SH-SY5Y (cell line): ENCODE data around the gene DCLK1.

Source experiments
- GATA2 ChIP-seq: IDR thresholded peaks from 2 replicates; pipeline ENCODE4 v1.6.1; 2011; ENCODE audit warnings: mild to moderate bottlenecking, low read depth, low read length
- GATA3 ChIP-seq: IDR thresholded peaks from 2 replicates; pipeline ENCODE4 v1.6.1; 2011; ENCODE audit warnings: low read depth, mild to moderate bottlenecking, low read length, moderate library complexity

The DCLK1 gene

DNA sequence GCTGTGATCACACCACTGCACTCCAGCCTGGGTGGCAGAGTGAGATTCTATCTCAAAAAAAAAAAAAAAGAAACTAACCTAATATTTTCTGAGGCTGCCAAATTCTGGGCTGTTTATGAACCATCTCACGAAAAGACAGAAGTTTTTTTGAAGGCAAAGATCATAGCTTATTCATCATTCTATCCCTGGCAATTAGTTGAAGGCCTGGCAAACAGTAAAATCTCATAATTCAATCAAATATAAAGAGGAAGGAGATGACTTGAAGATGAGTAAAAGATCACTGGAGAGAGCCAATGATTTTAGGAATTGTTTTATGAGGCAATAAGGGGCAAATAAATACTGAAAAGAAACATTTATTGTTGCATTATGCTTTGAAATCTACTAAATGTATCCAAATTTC is 216.5 kb downstream of the DCLK1 start:
- TF ChIP-seq GATA2 (no peak), GATA3 (no peak)

- no peak for TF ChIP-seq GATA2
- TF ChIP-seq GATA3: no peak
Observed at GRCh38 chr13:35912841-35913240, 218.3 kb downstream of the DCLK1 start.

- no peak for TF ChIP-seq GATA2
- no peak for TF ChIP-seq GATA3
Observed at GRCh38 chr13:35909837-35910540, 221.2 kb downstream of the DCLK1 start.

DNA sequence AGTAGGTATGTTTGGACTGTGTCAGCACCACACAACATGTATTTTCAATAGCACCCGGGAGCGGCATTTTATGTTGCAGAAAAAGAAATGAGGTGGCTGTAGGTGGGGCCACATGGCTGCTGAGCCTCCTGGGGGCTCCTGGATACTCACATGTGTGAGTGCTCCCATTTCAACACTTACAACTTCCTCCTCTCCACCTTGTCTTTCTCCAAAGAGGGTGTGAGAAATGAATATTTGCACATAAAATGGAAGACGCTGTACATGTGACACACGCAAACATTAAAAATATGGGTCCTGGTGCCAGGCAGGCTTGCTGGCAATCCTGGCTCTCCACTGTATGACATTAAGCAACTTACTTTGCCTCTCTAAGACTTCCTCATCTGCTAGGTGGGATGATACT is 222.1 kb downstream of the DCLK1 start:
- TF ChIP-seq GATA2: no peak
- TF ChIP-seq GATA3: no peak

DNA sequence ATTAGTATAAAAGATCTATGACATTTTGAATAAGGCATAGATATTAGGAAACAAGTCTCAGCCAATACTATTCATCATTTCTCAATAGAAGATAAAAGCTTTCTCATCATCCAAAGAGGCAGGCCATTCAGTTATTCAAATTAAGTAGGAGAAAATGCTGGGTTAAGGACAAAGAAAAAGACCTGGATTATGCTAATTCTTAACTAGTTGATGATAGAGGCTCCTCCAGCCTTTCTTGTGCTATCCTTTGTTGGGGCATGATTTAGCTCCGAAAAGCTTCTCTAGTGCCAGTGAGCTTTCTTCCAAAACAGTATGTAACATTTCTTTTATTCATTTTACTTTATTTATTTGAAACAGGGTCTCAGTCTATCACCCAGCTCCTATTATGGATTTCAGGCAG is 223.0 kb downstream of the DCLK1 start:
- no peak for TF ChIP-seq GATA3
- TF ChIP-seq GATA2: no peak

- no peak for TF ChIP-seq GATA3
- TF ChIP-seq GATA2: no peak
Observed at GRCh38 chr13:35906636-35907035, 224.5 kb downstream of the DCLK1 start.

GRCh38 chr13:35903075-35903474 is 228.1 kb downstream of the DCLK1 start:
- no peak for TF ChIP-seq GATA3
- TF ChIP-seq GATA2: no peak; the same call in 1 of the 2 replicates

GRCh38 chr13:35898041-35898440 is 233.1 kb downstream of the DCLK1 start:
- TF ChIP-seq GATA2: no peak
- no peak for TF ChIP-seq GATA3

DNA sequence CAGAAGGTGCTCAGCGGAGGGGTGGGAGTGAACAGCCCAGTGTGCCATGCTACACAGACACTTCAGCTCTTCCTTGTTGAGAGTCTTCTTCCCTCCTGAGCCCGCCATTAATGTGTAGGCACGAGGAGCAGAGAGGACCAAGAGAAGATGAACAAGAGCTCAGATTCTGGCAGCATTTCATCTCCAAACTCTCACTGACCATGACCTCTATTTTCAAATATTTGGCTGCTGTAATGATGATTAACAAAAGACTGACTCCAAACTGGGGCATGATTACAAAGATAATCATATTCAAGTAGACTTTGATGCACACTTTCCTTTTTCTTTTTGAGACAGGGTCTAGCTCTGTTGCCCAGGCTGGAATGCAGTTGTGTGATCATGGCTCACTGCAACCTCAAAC is 236.5 kb downstream of the DCLK1 start:
- no peak for TF ChIP-seq GATA3
- no peak for TF ChIP-seq GATA2

GRCh38 chr13:35892837-35893814 is 238.1 kb downstream of the DCLK1 start:
- no peak for TF ChIP-seq GATA3
- TF ChIP-seq GATA2: no peak

GRCh38 chr13:35891507-35892441 is 239.4 kb downstream of the DCLK1 start:
- TF ChIP-seq GATA2: no peak
- TF ChIP-seq GATA3: no peak

DNA sequence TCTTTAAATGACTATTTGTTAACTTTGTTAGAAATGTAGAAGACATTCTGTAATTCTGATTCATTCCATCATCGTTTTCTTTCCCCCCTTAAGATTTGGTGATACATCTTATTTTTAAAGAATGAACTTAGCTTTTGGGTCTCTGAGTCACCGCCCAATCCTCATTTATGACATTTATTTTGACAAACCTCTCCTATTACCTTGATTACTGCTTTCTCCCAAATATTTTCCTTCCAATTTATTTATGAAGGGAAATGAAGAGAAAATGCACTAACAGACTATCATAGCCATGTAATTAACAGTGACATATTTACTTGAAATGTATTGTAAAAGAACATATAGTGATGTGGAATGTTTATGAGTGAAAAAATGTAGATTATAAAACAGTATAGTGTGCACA is 241.6 kb downstream of the DCLK1 start:
- TF ChIP-seq GATA3: no peak
- no peak for TF ChIP-seq GATA2

- TF ChIP-seq GATA3 (no peak), GATA2 (no peak)
Observed at GRCh38 chr13:35888981-35889380, 242.2 kb downstream of the DCLK1 start.

- TF ChIP-seq GATA2: no peak
- TF ChIP-seq GATA3: no peak
Observed at GRCh38 chr13:35888457-35888883, 242.7 kb downstream of the DCLK1 start.
